H9 (cell line): Measurements from ENCODE around the gene CD247. TPM values are rescaled to one million over a fixed set of nuclear protein-coding genes. Genes with fewer than 3 reads are reported as not detected.

Source experiments
- DNase-seq: peaks from one replicate; pipeline ENCODE4 v3.0.0-alpha.2; 2017
- H2AFZ ChIP-seq: one replicate; pipeline ENCODE4 v1.6.1; 2013; ENCODE audit warnings: mild to moderate bottlenecking, low read length, control low read depth, moderate library complexity
- H2AK5ac ChIP-seq: 2 replicates; pipeline ENCODE4 v1.6.1; 2013; ENCODE audit warnings: low read length, control low read depth, mixed read lengths; ENCODE audit not compliant: insufficient read length
- H2BK120ac ChIP-seq: one replicate; pipeline ENCODE4 v1.6.1; 2013; ENCODE audit warnings: low read depth, mild to moderate bottlenecking, low read length, control low read depth, inconsistent platforms; ENCODE audit not compliant: poor library complexity, severe bottlenecking
- H2BK12ac ChIP-seq: 2 replicates; pipeline ENCODE4 v1.6.1; 2013; ENCODE audit warnings: low read length, control low read depth, mixed read lengths, low read depth; ENCODE audit not compliant: insufficient read length
- H2BK15ac ChIP-seq: 2 replicates; pipeline ENCODE4 v1.6.1; 2013; ENCODE audit warnings: low read depth, low read length, control low read depth
- H2BK20ac ChIP-seq: one replicate; pipeline ENCODE4 v1.6.1; 2013; ENCODE audit warnings: low read depth, mild to moderate bottlenecking, low read length, control low read depth, inconsistent platforms; ENCODE audit not compliant: poor library complexity, severe bottlenecking
- H2BK5ac ChIP-seq: 2 replicates; pipeline ENCODE4 v1.6.1; 2013; ENCODE audit warnings: low read length, control low read depth, mixed read lengths; ENCODE audit not compliant: insufficient read length
- H3K14ac ChIP-seq: 2 replicates; pipeline ENCODE4 v1.6.1; 2013; ENCODE audit warnings: low read length, control low read depth; ENCODE audit not compliant: insufficient read depth
- H3K18ac ChIP-seq: 2 replicates; pipeline ENCODE4 v1.6.1; 2013; ENCODE audit warnings: low read depth, mild to moderate bottlenecking, mixed read lengths, low read length, control low read depth; ENCODE audit not compliant: insufficient read length
- H3K23ac ChIP-seq: 2 replicates; pipeline ENCODE4 v1.6.1; 2013; ENCODE audit warnings: low read length, control low read depth, mixed read lengths, low read depth; ENCODE audit not compliant: insufficient read length
- H3K23me2 ChIP-seq: 2 replicates; pipeline ENCODE4 v1.6.1; 2013; ENCODE audit warnings: low read depth, mild to moderate bottlenecking, mixed read lengths, low read length, control low read depth; ENCODE audit not compliant: insufficient read length, poor library complexity, severe bottlenecking
- H3K27ac ChIP-seq: 2 replicates; pipeline ENCODE4 v1.5.1; 2013; ENCODE audit warnings: low read length, control low read depth, mixed read lengths, low read depth; ENCODE audit not compliant: insufficient read length
- H3K27me3 ChIP-seq: 2 replicates; pipeline ENCODE4 v1.6.1; 2013; ENCODE audit warnings: low read length, control low read depth, inconsistent platforms; ENCODE audit not compliant: insufficient read depth
- H3K4ac ChIP-seq: 2 replicates; pipeline ENCODE4 v1.6.1; 2013; ENCODE audit warnings: low read depth, mild to moderate bottlenecking, control low read depth, inconsistent platforms, low read length, moderate library complexity
- H3K4me1 ChIP-seq: 2 replicates; pipeline ENCODE4 v1.6.1; 2013; ENCODE audit warnings: low read length, control low read depth, inconsistent platforms; ENCODE audit not compliant: insufficient read depth
- H3K4me2 ChIP-seq: 2 replicates; pipeline ENCODE4 v1.6.1; 2013; ENCODE audit warnings: low read length, control low read depth, mixed read lengths; ENCODE audit not compliant: insufficient read length, insufficient read depth
- H3K56ac ChIP-seq: 2 replicates; pipeline ENCODE4 v1.6.1; 2013; ENCODE audit warnings: low read depth, mild to moderate bottlenecking, mixed read lengths, low read length, control low read depth; ENCODE audit not compliant: insufficient read length
- H3K79me1 ChIP-seq: 2 replicates; pipeline ENCODE4 v1.6.1; 2013; ENCODE audit warnings: low read depth, mild to moderate bottlenecking, moderate library complexity, low read length, control low read depth, inconsistent platforms; ENCODE audit not compliant: insufficient read depth, poor library complexity, severe bottlenecking
- H3K79me2 ChIP-seq: 2 replicates; pipeline ENCODE4 v1.6.1; 2013; ENCODE audit warnings: low read length, control low read depth, inconsistent platforms; ENCODE audit not compliant: insufficient read depth
- H3K9ac ChIP-seq: 2 replicates; pipeline ENCODE4 v1.6.1; 2013; ENCODE audit warnings: low read length, control low read depth, mixed read lengths; ENCODE audit not compliant: insufficient read length; ENCODE audit errors: extremely low read depth
- H3K9me3 ChIP-seq: one replicate; pipeline ENCODE4 v1.6.1; 2013; ENCODE audit warnings: low read depth, low read length, inconsistent platforms; ENCODE audit not compliant: control insufficient read depth
- H3T11ph ChIP-seq: one replicate; pipeline ENCODE4 v1.6.1; 2013; ENCODE audit warnings: mild to moderate bottlenecking, low read length, control low read depth, inconsistent platforms
- H4K20me1 ChIP-seq: one replicate; pipeline ENCODE4 v1.6.1; 2013; ENCODE audit not compliant: control insufficient read depth, insufficient read length, insufficient read depth
- H4K5ac ChIP-seq: 2 replicates; pipeline ENCODE4 v1.6.1; 2013; ENCODE audit warnings: low read depth, mild to moderate bottlenecking, mixed read lengths, low read length, control low read depth; ENCODE audit not compliant: insufficient read length
- H4K8ac ChIP-seq: replicated peaks from 2 replicates; pipeline ENCODE4 v1.6.1; 2013; ENCODE audit warnings: low read length, control low read depth, mixed read lengths, low read depth; ENCODE audit not compliant: insufficient read length
- H4K91ac ChIP-seq: 2 replicates; pipeline ENCODE4 v1.6.1; 2013; ENCODE audit warnings: low read depth, mild to moderate bottlenecking, moderate library complexity, mixed read lengths, low read length, control low read depth; ENCODE audit not compliant: insufficient read length
- H3K27ac Mint-ChIP-seq, 3 experiments: 2 replicates in 2 of 3; 3 replicates in 1 of 3; pipeline ENCODE4 v1.8.0; 2020 to 2021; ENCODE audit warnings: mixed read lengths in 3 of 3, mild to moderate bottlenecking in 1 of 3, moderate library complexity in 1 of 3
- H3K27me3 Mint-ChIP-seq: 2 replicates; pipeline ENCODE4 v1.8.0; 2021; ENCODE audit warnings: low read depth, mild to moderate bottlenecking, moderate library complexity, mixed read lengths
- H3K36me3 Mint-ChIP-seq, 3 experiments: 2 replicates in 2 of 3; 3 replicates in 1 of 3; pipeline ENCODE4 v1.8.0; 2020 to 2021; ENCODE audit warnings: low read depth in 3 of 3, mixed read lengths in 3 of 3; ENCODE audit not compliant: insufficient read depth in 1 of 3
- H3K4me1 Mint-ChIP-seq, 2 experiments: 2 replicates each; pipeline ENCODE4 v1.8.0; 2020; ENCODE audit warnings: mixed read lengths in 2 of 2
- H3K4me3 Mint-ChIP-seq, 2 experiments: 2 replicates in 1 of 2; 3 replicates in 1 of 2; pipeline ENCODE4 v1.8.0; 2020 to 2021; ENCODE audit warnings: mild to moderate bottlenecking in 2 of 2, mixed read lengths in 2 of 2, moderate library complexity in 1 of 2
- H3K9me3 Mint-ChIP-seq, 2 experiments: 2 replicates in 1 of 2; 3 replicates in 1 of 2; pipeline ENCODE4 v1.8.0; 2020; ENCODE audit warnings: mild to moderate bottlenecking in 2 of 2, mixed read lengths in 2 of 2, moderate library complexity in 1 of 2
- CTCF ChIP-seq: fragments of 200-600 bp; sonication (generic); conservative IDR thresholded peaks from 3 replicates; pipeline ENCODE4 v1.8.0; 2021; ENCODE audit warnings: antibody characterized with exemption, mild to moderate bottlenecking
- total RNA-seq: library from RNA; stranded (reverse); gene quantifications from 2 replicates; pipeline ENCODE4 v1.2.1, GENCODE V29; 2021

CD247 gene
- total RNA-seq, 1 experiment from 2014 or later, result 1.2 TPM

- Mint-ChIP-seq H3K27me3 (peaks cover 9% of the 10 kb centered on the region), H3K4me1 (no peaks in the 10 kb centered on the region), H3K27ac (0 out of 7 replicates have a peak overlapping the region, but pooled peaks of 1 of the 3 experiments have one; percentile 6), H3K4me3 (no peak overlapping the region), H3K36me3 (no peaks in the 10 kb centered on the region), H3K9me3 (no peaks in the 10 kb centered on the region)
- no peak overlapping the region for H3K9ac ChIP-seq
- no peak overlapping the region for H3K4me2 ChIP-seq
- H2AK5ac ChIP-seq, result no peak overlapping the region
- no peaks in the 10 kb centered on the region for H3K23me2 ChIP-seq
- H3K79me1 ChIP-seq, result no peaks in the 10 kb centered on the region
- no peak overlapping the region for H2BK15ac ChIP-seq
- no peak overlapping the region for H3K18ac ChIP-seq
- TF ChIP-seq CTCF, result no peak
- H2BK20ac ChIP-seq, result no peak overlapping the region
- H3K56ac ChIP-seq, result no peak overlapping the region
- no peak overlapping the region for H4K5ac ChIP-seq
- H3K23ac ChIP-seq, result no peak overlapping the region
- H4K91ac ChIP-seq, result no peak overlapping the region
- H3K4me1 ChIP-seq, result no peaks in the 10 kb centered on the region
- H3K9me3 ChIP-seq, result no peaks in the 10 kb centered on the region
- H4K8ac ChIP-seq, result no peak overlapping the region
- H3K27ac ChIP-seq, result no peak overlapping the region
- H2BK120ac ChIP-seq, result no peak overlapping the region
- DNase-seq, result no peak
- no peak overlapping the region for H2BK5ac ChIP-seq
- H2BK12ac ChIP-seq, result no peak overlapping the region
- H3K4ac ChIP-seq, result no peak overlapping the region
- no peak overlapping the region for H2AFZ ChIP-seq
- no peak overlapping the region for H3T11ph ChIP-seq
- no peak overlapping the region for H3K14ac ChIP-seq
- no peaks in the 10 kb centered on the region for H4K20me1 ChIP-seq
- no peaks in the 10 kb centered on the region for H3K79me2 ChIP-seq
- H3K27me3 ChIP-seq, result no peaks in the 10 kb centered on the region
Observed at GRCh38 chr1:167532375-167532774, 14.0 kb upstream of the CD247 start.
